Activated CD8-positive, alpha-beta memory T cell treated with anti-CD3 and anti-CD28 coated beads, Interleukin-2, amount 50 U/mL, for 4 hours (primary cell): Measurements from ENCODE around the gene ZNF408.
"Not testable (repeated sequence)": the region's sequence is repeated elsewhere in the genome, so short reads cannot be mapped to it uniquely, and the experiment has no call there.

Experiments used
- DNase-seq: peaks from one replicate; pipeline ENCODE4 v3.0.0-alpha.2; 2020

ZNF408 gene

GRCh38 chr11:46698597-46698996 is 2.2 kb upstream of the ZNF408 start:
- DNase-seq, result no peak

DNA sequence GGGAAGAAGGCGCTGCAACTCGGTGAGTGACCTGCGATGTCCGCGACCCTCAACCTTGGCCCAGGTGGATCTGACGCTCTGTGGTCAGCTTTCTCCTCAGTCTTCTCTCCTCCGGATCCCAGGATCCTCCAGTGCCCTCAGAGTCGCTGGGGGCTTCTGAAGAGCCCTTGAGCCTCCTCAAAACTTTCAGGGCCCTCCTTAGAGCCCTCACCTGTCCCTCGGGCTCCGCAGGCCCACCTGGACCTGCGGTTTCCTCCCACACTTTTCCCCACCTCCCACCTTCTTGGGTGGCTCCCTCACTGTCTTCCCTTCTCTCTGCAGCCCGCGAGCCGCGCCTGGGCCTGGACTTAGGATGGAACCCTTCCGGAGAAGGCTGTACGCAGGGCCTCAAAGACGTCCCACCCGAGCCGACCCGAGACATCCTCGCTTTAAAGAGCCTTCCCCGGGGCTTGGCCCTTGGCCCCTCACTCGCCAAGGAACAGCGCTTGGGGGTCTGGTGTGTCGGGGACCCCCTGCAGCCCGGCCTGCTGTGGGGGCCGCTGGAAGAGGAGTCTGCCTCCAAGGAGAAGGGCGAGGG is 335 bp downstream of the ZNF408 start:
- DNase-seq, result no peak

- DNase-seq, result no peak
Observed at GRCh38 chr11:46705070-46705688, 4.3 kb downstream of the ZNF408 start.

DNA sequence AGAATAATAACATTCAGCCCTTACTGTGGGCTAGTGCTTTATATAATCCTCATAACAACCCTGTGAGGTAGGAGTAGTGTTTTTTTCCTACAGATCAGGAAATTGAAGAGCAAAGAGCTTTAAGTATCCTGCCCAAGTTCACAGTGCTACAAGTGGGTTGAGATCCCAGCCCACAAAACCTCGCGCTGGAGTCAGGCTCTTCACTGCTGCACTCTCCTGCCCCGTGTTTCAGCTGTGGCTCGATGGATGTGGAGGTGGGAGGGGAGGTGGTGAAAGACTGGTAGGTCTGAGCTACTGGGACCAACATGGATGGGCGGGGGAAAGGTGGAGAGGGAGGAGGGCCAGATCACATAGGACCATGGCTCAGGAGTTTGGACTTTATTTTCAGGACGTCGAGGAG is 6.1 kb downstream of the ZNF408 start:
- DNase-seq, result no peak

- not testable (repeated sequence) for DNase-seq
Observed at GRCh38 chr11:46709351-46709750, 8.5 kb downstream of the ZNF408 start.

- no peak for DNase-seq
Observed at GRCh38 chr11:46710821-46711269, 10.0 kb downstream of the ZNF408 start.

GRCh38 chr11:46711303-46711702 is 10.5 kb downstream of the ZNF408 start:
- no peak for DNase-seq

- no peak for DNase-seq
Observed at GRCh38 chr11:46712874-46713576, 12.2 kb downstream of the ZNF408 start.

DNA sequence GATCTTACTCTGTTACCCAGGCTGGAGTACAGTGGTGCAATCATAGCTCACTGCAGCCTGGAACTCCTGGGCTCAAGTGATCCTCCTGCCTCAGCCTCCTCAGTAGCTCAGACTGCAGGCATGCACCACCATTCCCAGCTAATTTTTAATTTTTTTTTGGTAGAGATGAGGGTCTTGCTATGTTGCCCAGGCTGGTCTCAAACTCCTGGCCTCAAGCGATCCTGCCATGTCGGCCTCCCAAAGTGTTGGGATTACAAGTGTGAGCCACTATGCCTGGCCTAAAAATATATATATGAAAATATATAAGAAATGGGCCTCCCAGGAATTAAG is 17.0 kb downstream of the ZNF408 start:
- DNase-seq, result not testable (repeated sequence)

GRCh38 chr11:46718155-46719019 is 17.6 kb downstream of the ZNF408 start:
- DNase-seq, result no peak

DNA sequence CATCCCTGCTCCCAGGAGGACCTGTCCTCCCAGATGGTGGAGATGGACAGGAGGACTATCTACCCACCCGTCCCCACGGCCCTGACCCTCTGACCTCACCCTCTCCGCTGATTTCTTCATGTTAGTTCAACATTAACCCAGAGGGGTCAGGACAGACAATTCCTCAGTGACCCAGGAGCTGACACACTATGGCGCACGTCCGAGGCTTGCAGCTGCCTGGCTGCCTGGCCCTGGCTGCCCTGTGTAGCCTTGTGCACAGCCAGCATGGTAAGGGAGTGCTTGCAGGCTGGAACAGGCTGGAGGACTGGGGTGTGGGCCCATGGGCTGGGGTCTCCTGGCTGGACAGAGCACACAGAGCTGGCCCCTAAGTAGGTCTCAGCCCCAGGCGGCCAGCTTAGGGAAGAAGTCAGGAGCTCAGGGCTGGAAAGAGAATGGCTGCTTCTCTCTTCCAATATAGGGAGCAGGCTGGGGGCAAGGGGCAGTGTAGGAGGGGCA is 18.3 kb downstream of the ZNF408 start, which contains the start of gene F2:
Gene F2, plus strand, starts transcription at position 166 of the 495 bp plus-strand sequence. Its CDS starts 23 bp downstream, at position 189.
- DNase-seq, result no peak

DNA sequence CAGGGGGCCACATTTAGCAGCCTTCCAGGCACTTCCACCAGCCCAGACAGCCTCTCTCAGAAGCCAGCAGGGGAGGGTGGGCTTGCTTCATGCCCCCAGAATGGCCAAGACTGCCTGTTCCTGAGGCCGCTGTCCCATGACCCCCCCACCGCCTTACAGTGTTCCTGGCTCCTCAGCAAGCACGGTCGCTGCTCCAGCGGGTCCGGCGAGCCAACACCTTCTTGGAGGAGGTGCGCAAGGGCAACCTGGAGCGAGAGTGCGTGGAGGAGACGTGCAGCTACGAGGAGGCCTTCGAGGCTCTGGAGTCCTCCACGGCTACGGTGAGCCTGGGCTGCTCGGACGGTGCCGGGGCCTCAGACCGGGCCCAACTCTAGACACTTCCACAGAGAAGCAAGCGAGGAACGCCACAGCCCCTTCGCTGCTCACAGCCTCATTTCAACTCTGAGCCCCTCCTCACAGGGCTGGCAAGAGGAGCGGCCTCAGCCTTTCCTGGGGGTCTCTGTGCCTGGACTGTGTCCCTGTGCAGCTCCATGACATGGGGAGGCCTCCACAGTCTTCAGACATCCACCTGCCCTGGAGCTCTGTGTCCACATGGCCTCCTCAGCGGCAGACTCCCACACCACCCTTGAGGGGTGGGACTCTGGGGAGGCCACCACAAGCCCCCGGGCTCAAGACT is 18.9 kb downstream of the ZNF408 start:
- no peak for DNase-seq

- no peak for DNase-seq
Observed at GRCh38 chr11:46721286-46721685, 20.5 kb downstream of the ZNF408 start.

DNA sequence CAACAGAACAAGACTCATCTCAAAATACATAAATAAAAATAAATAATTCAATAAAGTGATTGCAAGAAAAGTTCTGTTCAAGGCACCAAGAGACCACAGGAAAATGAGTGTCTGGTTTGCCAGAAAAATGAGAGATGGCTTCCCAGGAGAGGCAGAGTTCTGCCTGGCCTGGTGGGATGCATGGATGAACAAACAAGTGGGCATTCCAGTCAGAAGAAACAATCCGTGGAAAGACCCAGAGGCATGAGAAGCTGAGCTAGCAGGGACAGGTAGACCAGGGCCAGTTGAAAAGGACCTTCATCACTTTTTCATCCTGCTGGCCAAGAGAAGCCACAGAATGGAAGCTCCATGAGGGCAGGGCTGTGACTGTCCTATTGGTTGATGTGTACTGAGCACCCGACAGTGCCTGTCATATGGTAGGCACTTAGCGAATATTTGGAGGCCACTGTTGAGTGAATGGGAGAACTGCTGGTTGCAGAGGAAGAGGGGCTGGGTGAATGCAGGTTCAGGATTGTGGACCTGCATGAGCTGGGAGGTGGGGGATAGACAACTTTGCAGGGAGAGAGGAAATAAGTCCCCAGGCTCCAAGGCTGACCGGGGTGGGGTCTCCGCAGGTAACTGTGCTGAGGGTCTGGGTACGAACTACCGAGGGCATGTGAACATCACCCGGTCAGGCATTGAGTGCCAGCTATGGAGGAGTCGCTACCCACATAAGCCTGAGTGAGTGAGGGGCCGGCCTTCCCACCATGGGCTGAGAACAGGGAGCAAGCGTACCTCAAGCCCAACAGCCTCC is 21.9 kb downstream of the ZNF408 start:
- no peak for DNase-seq

DNA sequence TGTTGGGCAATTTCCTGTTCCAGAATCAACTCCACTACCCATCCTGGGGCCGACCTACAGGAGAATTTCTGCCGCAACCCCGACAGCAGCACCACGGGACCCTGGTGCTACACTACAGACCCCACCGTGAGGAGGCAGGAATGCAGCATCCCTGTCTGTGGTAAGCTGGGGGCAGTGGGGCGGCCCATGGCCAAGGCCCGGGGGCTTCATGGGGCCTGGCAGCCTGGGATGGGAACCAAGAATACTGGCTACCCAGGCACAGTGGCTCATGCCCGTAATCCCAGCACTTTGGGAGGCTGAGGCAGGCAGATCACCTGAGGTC is 22.5 kb downstream of the ZNF408 start:
- no peak for DNase-seq

- no peak for DNase-seq
Observed at GRCh38 chr11:46724088-46724487, 23.3 kb downstream of the ZNF408 start.

- DNase-seq, result no peak
Observed at GRCh38 chr11:46725338-46726205, 24.7 kb downstream of the ZNF408 start.

- DNase-seq, result no peak
Observed at GRCh38 chr11:46726206-46726862, 25.5 kb downstream of the ZNF408 start.

DNA sequence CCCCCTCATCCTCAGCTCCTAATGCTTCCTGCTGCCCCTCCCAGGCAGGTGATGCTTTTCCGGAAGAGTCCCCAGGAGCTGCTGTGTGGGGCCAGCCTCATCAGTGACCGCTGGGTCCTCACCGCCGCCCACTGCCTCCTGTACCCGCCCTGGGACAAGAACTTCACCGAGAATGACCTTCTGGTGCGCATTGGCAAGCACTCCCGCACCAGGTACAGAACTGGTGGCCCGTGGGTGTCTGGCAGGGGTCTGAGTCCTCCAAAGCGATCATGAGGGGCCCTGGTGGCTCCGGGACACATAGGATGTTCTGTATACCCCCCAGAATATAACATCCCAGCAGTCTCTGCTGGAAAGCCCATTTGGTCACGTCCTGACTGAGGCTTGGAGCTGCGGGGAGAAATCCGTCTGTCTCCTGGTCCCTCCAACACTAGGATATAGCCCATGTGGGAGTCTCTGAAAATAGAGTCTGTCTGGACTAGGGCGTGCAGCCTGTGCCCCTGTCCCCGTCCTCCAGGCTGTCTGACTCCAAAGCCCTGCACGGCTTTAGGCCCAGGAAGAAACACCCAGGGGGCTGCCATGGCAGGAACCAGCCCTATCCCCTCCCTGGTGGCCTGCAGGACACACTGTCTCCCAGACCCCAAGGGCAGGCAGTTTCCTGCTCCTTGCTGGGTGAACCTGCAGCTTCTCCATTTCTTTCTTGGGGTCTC is 27.3 kb downstream of the ZNF408 start:
- DNase-seq, result no peak

DNA sequence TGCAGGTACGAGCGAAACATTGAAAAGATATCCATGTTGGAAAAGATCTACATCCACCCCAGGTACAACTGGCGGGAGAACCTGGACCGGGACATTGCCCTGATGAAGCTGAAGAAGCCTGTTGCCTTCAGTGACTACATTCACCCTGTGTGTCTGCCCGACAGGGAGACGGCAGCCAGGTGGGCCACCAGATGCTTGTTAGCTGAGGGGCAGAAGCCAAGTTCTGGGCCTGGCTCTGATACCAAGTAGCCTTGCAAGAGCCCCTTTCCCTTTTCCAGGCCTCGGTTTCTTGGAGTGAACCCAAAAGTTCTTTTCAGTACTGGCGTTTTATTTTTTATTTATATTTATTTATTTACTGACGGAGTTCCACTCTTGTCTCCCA is 27.8 kb downstream of the ZNF408 start:
- DNase-seq, result no peak
